OCI-LY1 (cell line): ENCODE data around the gene SLC25A25.

Source experiments
- H2AFZ ChIP-seq: fragments of 200-600 bp; sonication (generic), shearing (Covaris generic); 2 replicates; pipeline ENCODE4 v1.6.0; 2014; ENCODE audit warnings: antibody characterized with exemption, mild to moderate bottlenecking, low read length
- H3F3A ChIP-seq: fragments of 200-600 bp; sonication (generic), shearing (Covaris generic); 2 replicates; pipeline ENCODE4 v1.6.0; 2014; ENCODE audit warnings: mild to moderate bottlenecking, antibody characterized with exemption, low read length, moderate library complexity; ENCODE audit not compliant: insufficient read depth
- H3K27ac ChIP-seq: fragments of 200-600 bp; sonication (generic); 2 replicates; pipeline ENCODE4 v1.5.1; 2014; ENCODE audit warnings: low read length, mixed run types, mild to moderate bottlenecking, low read depth; ENCODE audit not compliant: poor library complexity, severe bottlenecking
- H3K27me3 ChIP-seq: fragments of 200-600 bp; sonication (generic); 2 replicates; pipeline ENCODE4 v1.6.0; 2014; ENCODE audit warnings: antibody characterized with exemption, mild to moderate bottlenecking, low read length, moderate library complexity; ENCODE audit not compliant: insufficient read depth
- H3K36me3 ChIP-seq: fragments of 200-600 bp; sonication (generic); 2 replicates; pipeline ENCODE4 v1.6.1; 2014; ENCODE audit warnings: mild to moderate bottlenecking, antibody characterized with exemption, low read length, moderate library complexity, mixed read lengths; ENCODE audit not compliant: insufficient read depth
- H3K4me1 ChIP-seq: fragments of 200-600 bp; sonication (generic); 2 replicates; pipeline ENCODE4 v1.5.1; 2014; ENCODE audit warnings: mild to moderate bottlenecking, low read length, moderate library complexity; ENCODE audit not compliant: insufficient read depth, severe bottlenecking
- H3K4me2 ChIP-seq: fragments of 200-600 bp; sonication (generic), shearing (Covaris generic); 2 replicates; pipeline ENCODE4 v1.6.1; 2014; ENCODE audit warnings: low read length
- H3K4me3 ChIP-seq: fragments of 200-600 bp; sonication (generic); 2 replicates; pipeline ENCODE4 v1.5.1; 2014; ENCODE audit warnings: low read length, low read depth, mild to moderate bottlenecking, mixed read lengths; ENCODE audit not compliant: poor library complexity, severe bottlenecking
- H3K79me2 ChIP-seq: fragments of 200-600 bp; shearing (Covaris generic); 2 replicates; pipeline ENCODE4 v1.6.1; 2016; ENCODE audit warnings: mixed run types, low read length, mixed read lengths; ENCODE audit not compliant: insufficient read depth
- H3K9ac ChIP-seq: fragments of 200-600 bp; sonication (generic), shearing (Covaris generic); 2 replicates; pipeline ENCODE4 v1.6.1; 2014; ENCODE audit warnings: mild to moderate bottlenecking, low read length, mixed read lengths
- H3K9me2 ChIP-seq: fragments of 200-600 bp; sonication (generic), shearing (Covaris generic); 2 replicates; pipeline ENCODE4 v1.6.1; 2014; ENCODE audit warnings: low read depth, mild to moderate bottlenecking, low read length, mixed read lengths
- H3K9me3 ChIP-seq: fragments of 200-600 bp; shearing (Covaris generic); 2 replicates; pipeline ENCODE4 v1.6.1; 2014; ENCODE audit warnings: low read length, mixed read lengths
- H4K20me1 ChIP-seq: fragments of 200-600 bp; sonication (generic), shearing (Covaris generic); 2 replicates; pipeline ENCODE4 v1.6.0; 2016; ENCODE audit warnings: mild to moderate bottlenecking, low read length; ENCODE audit not compliant: insufficient read depth
- EZH2 ChIP-seq: fragments of 200-600 bp; sonication (generic), shearing (Covaris generic); IDR thresholded peaks from 2 replicates; pipeline ENCODE4 v1.8.0; 2017; ENCODE audit warnings: borderline replicate concordance, mixed run types, mild to moderate bottlenecking, antibody characterized with exemption, low read length, moderate library complexity, mixed read lengths
- TF ChIP-seq, protein P1 (sequence below): fragments of 200-600 bp; sonication (generic), shearing (Covaris generic); IDR thresholded peaks from 2 replicates; pipeline ENCODE4 v1.5.1; 2017; ENCODE audit warnings: mild to moderate bottlenecking, antibody characterized with exemption, low read length, moderate library complexity, mixed read lengths

The SLC25A25 gene

DNA sequence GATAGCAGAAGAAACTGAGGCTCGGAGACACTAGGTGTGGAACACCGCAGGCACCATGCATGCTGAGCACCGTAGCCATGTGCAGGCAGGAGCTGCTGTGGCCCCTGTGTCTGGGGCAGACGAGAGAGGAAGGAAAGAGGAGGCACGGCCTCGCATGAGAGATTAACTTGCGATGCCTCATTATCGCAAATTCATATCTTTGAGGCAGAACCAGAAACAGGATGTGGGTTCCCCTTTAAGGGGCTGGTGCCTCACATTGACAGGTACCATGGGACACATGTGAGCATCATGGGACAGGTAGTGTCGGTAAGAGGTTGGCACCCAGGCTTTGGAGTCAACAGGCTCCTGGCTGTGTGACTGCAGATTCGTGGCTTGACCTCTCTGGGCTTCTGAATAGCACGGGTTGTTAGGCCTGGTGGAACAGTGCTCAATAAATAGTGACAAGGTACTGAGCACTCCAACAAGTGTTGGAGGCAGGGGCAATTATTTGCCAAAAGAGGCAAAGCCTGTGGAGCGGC is 41.7 kb upstream of the SLC25A25 start:
- H3K27ac ChIP-seq = peak overlapping the region; percentile 88
- H4K20me1 ChIP-seq = no peaks in the 10 kb centered on the region
- H3K27me3 ChIP-seq = no peaks in the 10 kb centered on the region
- H3K4me2 ChIP-seq = peak overlapping the region; percentile 46
- H3K36me3 ChIP-seq = no peaks in the 10 kb centered on the region
- no peaks in the 10 kb centered on the region for H3K9me3 ChIP-seq
- peak overlapping the region; percentile 0 for H3K4me3 ChIP-seq
- TF ChIP-seq EZH2 = no peak
- TF ChIP-seq, protein P1, sequence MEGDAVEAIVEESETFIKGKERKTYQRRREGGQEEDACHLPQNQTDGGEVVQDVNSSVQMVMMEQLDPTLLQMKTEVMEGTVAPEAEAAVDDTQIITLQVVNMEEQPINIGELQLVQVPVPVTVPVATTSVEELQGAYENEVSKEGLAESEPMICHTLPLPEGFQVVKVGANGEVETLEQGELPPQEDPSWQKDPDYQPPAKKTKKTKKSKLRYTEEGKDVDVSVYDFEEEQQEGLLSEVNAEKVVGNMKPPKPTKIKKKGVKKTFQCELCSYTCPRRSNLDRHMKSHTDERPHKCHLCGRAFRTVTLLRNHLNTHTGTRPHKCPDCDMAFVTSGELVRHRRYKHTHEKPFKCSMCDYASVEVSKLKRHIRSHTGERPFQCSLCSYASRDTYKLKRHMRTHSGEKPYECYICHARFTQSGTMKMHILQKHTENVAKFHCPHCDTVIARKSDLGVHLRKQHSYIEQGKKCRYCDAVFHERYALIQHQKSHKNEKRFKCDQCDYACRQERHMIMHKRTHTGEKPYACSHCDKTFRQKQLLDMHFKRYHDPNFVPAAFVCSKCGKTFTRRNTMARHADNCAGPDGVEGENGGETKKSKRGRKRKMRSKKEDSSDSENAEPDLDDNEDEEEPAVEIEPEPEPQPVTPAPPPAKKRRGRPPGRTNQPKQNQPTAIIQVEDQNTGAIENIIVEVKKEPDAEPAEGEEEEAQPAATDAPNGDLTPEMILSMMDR = no peak
- no peaks in the 10 kb centered on the region; the same call in 1 of the 2 replicates for H3F3A ChIP-seq
- H2AFZ ChIP-seq = no peak overlapping the region
- peak overlapping the region; percentile 26; the same call in 1 of the 2 replicates for H3K9ac ChIP-seq
- no peaks in the 10 kb centered on the region for H3K9me2 ChIP-seq
- peaks cover 72% of the 10 kb centered on the region for H3K4me1 ChIP-seq
- H3K79me2 ChIP-seq = no peaks in the 10 kb centered on the region

DNA sequence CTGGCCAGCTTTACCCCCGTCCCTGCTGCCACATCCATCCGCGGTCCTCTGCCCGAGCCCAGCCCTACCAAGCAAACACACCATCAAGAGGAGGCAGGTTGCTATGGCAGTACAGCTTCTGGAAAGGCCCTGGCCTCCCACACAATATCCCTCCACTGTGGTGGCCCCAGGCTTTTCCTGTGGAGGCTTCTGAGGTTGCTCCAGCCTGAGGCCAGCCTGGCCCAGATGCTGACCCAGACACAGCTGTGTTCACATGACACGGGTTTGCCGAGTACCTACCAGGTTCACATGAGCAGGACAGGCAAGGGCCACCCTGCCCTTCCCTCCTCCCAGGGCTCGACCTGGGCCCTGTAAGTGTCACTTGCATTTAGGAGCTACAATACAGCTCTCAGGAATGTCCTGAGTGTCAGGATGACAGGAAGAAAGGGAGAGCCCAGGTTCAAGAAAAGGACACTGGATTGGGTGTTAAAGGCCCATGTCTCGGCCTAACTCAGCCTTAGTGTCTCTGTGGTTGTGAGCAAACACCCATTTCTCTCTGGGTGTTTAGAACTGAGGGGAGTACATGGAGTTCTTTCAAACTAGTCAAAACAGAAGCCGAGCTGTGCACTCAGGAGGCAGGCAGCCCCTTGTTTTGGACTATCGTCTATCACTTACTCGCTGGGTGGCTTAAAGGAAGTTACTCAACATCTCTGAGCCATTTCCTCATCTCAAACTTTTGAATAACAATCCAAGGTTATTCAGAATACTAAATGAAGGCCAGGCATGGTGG is 41.1 kb upstream of the SLC25A25 start:
- Histone ChIP-seq H3K79me2 (no peaks in the 10 kb centered on the region), H3F3A (no peaks in the 10 kb centered on the region), H3K4me3 (peak overlapping the region; percentile 0), H2AFZ (peak overlapping the region; percentile 9; the same call in 1 of the 2 replicates), H3K9me2 (no peaks in the 10 kb centered on the region), H3K4me1 (peaks cover 72% of the 10 kb centered on the region), H3K36me3 (no peaks in the 10 kb centered on the region), H3K27me3 (no peaks in the 10 kb centered on the region), H3K27ac (peak overlapping the region; percentile 88), H3K9ac (peak overlapping the region; percentile 26; the same call in 1 of the 2 replicates), H4K20me1 (no peaks in the 10 kb centered on the region), H3K9me3 (no peaks in the 10 kb centered on the region), H3K4me2 (peak overlapping the region; percentile 46)
- TF ChIP-seq, protein P1 = no peak
- TF ChIP-seq EZH2 = no peak

GRCh38 chr9:128027705-128028104 is 40.3 kb upstream of the SLC25A25 start:
- Histone ChIP-seq H3K4me2 (no peak overlapping the region), H3K9me2 (no peaks in the 10 kb centered on the region), H3K27ac (peak overlapping the region; percentile 88), H3K79me2 (no peaks in the 10 kb centered on the region), H3K9me3 (no peaks in the 10 kb centered on the region), H3K9ac (no peak overlapping the region), H4K20me1 (no peaks in the 10 kb centered on the region), H3K4me1 (peaks cover 65% of the 10 kb centered on the region), H2AFZ (no peak overlapping the region), H3F3A (no peaks in the 10 kb centered on the region), H3K4me3 (no peak overlapping the region), H3K27me3 (no peaks in the 10 kb centered on the region), H3K36me3 (no peaks in the 10 kb centered on the region)
- TF ChIP-seq EZH2 = no peak
- TF ChIP-seq, protein P1 = no peak
